T-helper 17 cell (primary cell): Measurements from ENCODE around the gene KHDC1. TPM values are rescaled to one million over a fixed set of nuclear protein-coding genes. Genes with fewer than 3 reads are reported as not detected.
"Not testable (repeated sequence)": the region's sequence is repeated elsewhere in the genome, so short reads cannot be mapped to it uniquely, and the experiment has no call there.

Experiments
- ATAC-seq: fragments of 150-1000 bp; cut with Tn5 transposase; 2 replicates; pipeline ENCODE4 v1.10.0; 2021; ENCODE audit warnings: mild to moderate bottlenecking, moderate library complexity
- DNase-seq, 3 donors: peaks; one replicate each; pipeline versions ENCODE4 v3.0.0 to v3.0.0-alpha.2; 2020 to 2021
- H3K9me3 ChIP-seq: one replicate; pipeline ENCODE4 v1.7.0; 2013; ENCODE audit warnings: low read length, mild to moderate bottlenecking; ENCODE audit not compliant: control insufficient read depth, poor library complexity, severe bottlenecking
- H3K27ac Mint-ChIP-seq: one replicate; pipeline ENCODE4 v1.8.0; 2022; ENCODE audit warnings: mild to moderate bottlenecking, moderate library complexity, mixed read lengths
- H3K27me3 Mint-ChIP-seq: one replicate; pipeline ENCODE4 v1.8.0; 2022; ENCODE audit warnings: mixed read lengths
- H3K36me3 Mint-ChIP-seq: one replicate; pipeline ENCODE4 v1.8.0; 2022; ENCODE audit warnings: low read depth, mixed read lengths
- H3K4me1 Mint-ChIP-seq: one replicate; pipeline ENCODE4 v1.8.0; 2022; ENCODE audit warnings: mild to moderate bottlenecking, mixed read lengths
- H3K4me3 Mint-ChIP-seq: one replicate; pipeline ENCODE4 v1.8.0; 2022; ENCODE audit warnings: mild to moderate bottlenecking, moderate library complexity, mixed read lengths
- total RNA-seq, 4 donors: library from RNA in 2 of 4; stranded (reverse) in 2 of 4; gene quantifications; one replicate each; pipeline ENCODE4 v1.2.3 and lab custom pipeline; 2022 to 2026

KHDC1 gene
- total RNA-seq (1 to 10 TPM in 1 of 2 donors, under 1 TPM in 1; 0.52 to 3.1 TPM), total RNA-seq (lab: John Stamatoyannopoulos, UW) (0.70 to 1.3 reads per million in 2 donors)

GRCh38 chr6:73262671-73263569 is at the start of gene KHDC1:
Gene KHDC1 (minus strand): TSS chr6:73263196. CDS start chr6:73242517, 20,679 bp downstream.
- Mint-ChIP-seq H3K4me3 (peak within 1 kb of the TSS; percentile 91), H3K27me3 (no peaks in the 10 kb centered on the region), H3K4me1 (peaks cover 13% of the 10 kb centered on the region), H3K36me3 (no peaks in the 10 kb centered on the region), H3K27ac (peak within 1 kb of the TSS; percentile 84)
- DNase-seq (peak; percentile 25 to 43 (median 37)), ATAC-seq (peak; percentile 91)
- H3K9me3 ChIP-seq = no peaks in the 10 kb centered on the region

GRCh38 chr6:73310503-73310845 is 47.5 kb upstream of the KHDC1 start:
- Mint-ChIP-seq H3K27ac (peak overlapping the region; percentile 86), H3K27me3 (peaks cover 30% of the 10 kb centered on the region), H3K4me1 (peaks cover 24% of the 10 kb centered on the region), H3K4me3 (peak overlapping the region; percentile 98)
- not testable (repeated sequence) for H3K9me3 ChIP-seq, ATAC-seq, DNase-seq, H3K36me3 Mint-ChIP-seq

GRCh38 chr6:73309785-73310502 is 46.9 kb upstream of the KHDC1 start:
- DNase-seq (peak; percentile 25 to 45 (median 29)), ATAC-seq (peak; percentile 88)
- peaks cover 24% of the 10 kb centered on the region for H3K4me1 Mint-ChIP-seq
- no peaks in the 10 kb centered on the region for H3K9me3 ChIP-seq
- peak overlapping the region; percentile 86 for H3K27ac Mint-ChIP-seq
- peak overlapping the region; percentile 98 for H3K4me3 Mint-ChIP-seq
- no peaks in the 10 kb centered on the region for H3K36me3 Mint-ChIP-seq
- peaks cover 24% of the 10 kb centered on the region for H3K27me3 Mint-ChIP-seq

GRCh38 chr6:73309535-73309784 is 46.5 kb upstream of the KHDC1 start:
- Mint-ChIP-seq H3K4me1 (peaks cover 24% of the 10 kb centered on the region), H3K36me3 (no peaks in the 10 kb centered on the region), H3K27me3 (peaks cover 24% of the 10 kb centered on the region), H3K27ac (peak overlapping the region; percentile 86), H3K4me3 (peak overlapping the region; percentile 98)
- DNase-seq (no peak), ATAC-seq (peak; percentile 51)
- H3K9me3 ChIP-seq = no peaks in the 10 kb centered on the region

- Mint-ChIP-seq H3K4me3 (peak overlapping the region; percentile 98), H3K4me1 (peaks cover 24% of the 10 kb centered on the region), H3K27me3 (peaks cover 21% of the 10 kb centered on the region), H3K27ac (peak overlapping the region; percentile 86), H3K36me3 (no peaks in the 10 kb centered on the region)
- H3K9me3 ChIP-seq = no peaks in the 10 kb centered on the region
- ATAC-seq (no peak), DNase-seq (no peak)
Observed at GRCh38 chr6:73308712-73309534, 45.9 kb upstream of the KHDC1 start.

- H3K4me3 Mint-ChIP-seq, ATAC-seq, H3K27me3 Mint-ChIP-seq, DNase-seq, H3K36me3 Mint-ChIP-seq, H3K9me3 ChIP-seq, H3K27ac Mint-ChIP-seq: not testable (repeated sequence)
- H3K4me1 Mint-ChIP-seq = peaks cover 14% of the 10 kb centered on the region
Observed at GRCh38 chr6:73303773-73304172, 40.8 kb upstream of the KHDC1 start.

- Mint-ChIP-seq H3K36me3 (peaks cover 6% of the 10 kb centered on the region), H3K4me1 (peaks cover 12% of the 10 kb centered on the region), H3K27ac (no peak overlapping the region), H3K4me3 (no peak overlapping the region), H3K27me3 (no peaks in the 10 kb centered on the region)
- no peaks in the 10 kb centered on the region for H3K9me3 ChIP-seq
- no peak for ATAC-seq
- no peak for DNase-seq
Observed at GRCh38 chr6:73302339-73302738, 39.3 kb upstream of the KHDC1 start.

GRCh38 chr6:73299151-73299971 is 36.4 kb upstream of the KHDC1 start:
- ATAC-seq (no peak), DNase-seq (no peak)
- Mint-ChIP-seq H3K4me1 (peaks cover 5% of the 10 kb centered on the region), H3K4me3 (peak overlapping the region; percentile 21), H3K36me3 (peaks cover 6% of the 10 kb centered on the region), H3K27me3 (no peaks in the 10 kb centered on the region), H3K27ac (no peak overlapping the region)
- H3K9me3 ChIP-seq = no peaks in the 10 kb centered on the region

GRCh38 chr6:73293331-73293730 is 30.3 kb upstream of the KHDC1 start:
- ATAC-seq (no peak), DNase-seq (no peak)
- Mint-ChIP-seq H3K4me1 (no peaks in the 10 kb centered on the region), H3K4me3 (no peak overlapping the region), H3K27ac (no peak overlapping the region), H3K27me3 (no peaks in the 10 kb centered on the region), H3K36me3 (no peaks in the 10 kb centered on the region)
- no peaks in the 10 kb centered on the region for H3K9me3 ChIP-seq

- H3K27ac Mint-ChIP-seq = no peak overlapping the region
- H3K9me3 ChIP-seq = no peaks in the 10 kb centered on the region
- H3K27me3 Mint-ChIP-seq = no peaks in the 10 kb centered on the region
- H3K36me3 Mint-ChIP-seq = no peaks in the 10 kb centered on the region
- ATAC-seq (no peak), DNase-seq (no peak)
- no peak overlapping the region for H3K4me3 Mint-ChIP-seq
- no peaks in the 10 kb centered on the region for H3K4me1 Mint-ChIP-seq
Observed at GRCh38 chr6:73290435-73290834, 27.4 kb upstream of the KHDC1 start.

GRCh38 chr6:73286752-73287151 is 23.8 kb upstream of the KHDC1 start:
- no peaks in the 10 kb centered on the region for H3K36me3 Mint-ChIP-seq
- H3K4me1 Mint-ChIP-seq = peaks cover 2% of the 10 kb centered on the region
- no peak overlapping the region for H3K27ac Mint-ChIP-seq
- H3K27me3 Mint-ChIP-seq = no peaks in the 10 kb centered on the region
- ATAC-seq (no peak), DNase-seq (no peak)
- no peaks in the 10 kb centered on the region for H3K9me3 ChIP-seq
- H3K4me3 Mint-ChIP-seq = no peak overlapping the region

- no peaks in the 10 kb centered on the region for H3K27me3 Mint-ChIP-seq
- H3K4me1 Mint-ChIP-seq = peaks cover 2% of the 10 kb centered on the region
- H3K4me3 Mint-ChIP-seq = no peak overlapping the region
- no peak overlapping the region for H3K27ac Mint-ChIP-seq
- no peak for DNase-seq
- no peak for ATAC-seq
- H3K9me3 ChIP-seq = no peaks in the 10 kb centered on the region
- no peaks in the 10 kb centered on the region for H3K36me3 Mint-ChIP-seq
Observed at GRCh38 chr6:73285674-73286283, 22.8 kb upstream of the KHDC1 start.
